HL-60 (cell line): Measurements from ENCODE around the gene SERPINA4.

Experiments
- DNase-seq, 2 experiments: peaks; one replicate each; pipeline ENCODE4 v3.0.0-alpha.2; 2010 to 2020; ENCODE audit warnings: low read depth in 1 of 2, low spot score in 1 of 2
- H3K27ac ChIP-seq: fragments of 250-450 bp; sonication (Bioruptor Pico); replicated peaks from 2 replicates; pipeline ENCODE4 v1.5.1; 2020; ENCODE audit warnings: mild to moderate bottlenecking, moderate library complexity
- H3K27me3 ChIP-seq: fragments of 250-450 bp; sonication (Bioruptor Pico); 2 replicates; pipeline ENCODE4 v1.5.1; 2021; ENCODE audit warnings: mild to moderate bottlenecking, moderate library complexity; ENCODE audit not compliant: insufficient read depth, poor library complexity, severe bottlenecking
- H3K4me3 ChIP-seq: replicated peaks from 2 replicates; pipeline ENCODE4 v1.5.1; 2011; ENCODE audit warnings: mild to moderate bottlenecking, control low read depth, low read length; ENCODE audit not compliant: insufficient read depth
- CTCF ChIP-seq: IDR thresholded peaks from one replicate; pipeline ENCODE4 v1.5.1; 2011; ENCODE audit warnings: low read length, control low read depth, inconsistent platforms; ENCODE audit not compliant: insufficient read depth
- GABPA ChIP-seq: IDR thresholded peaks from 2 replicates; pipeline ENCODE4 v1.6.1; 2012; ENCODE audit warnings: low read depth
- POLR2AphosphoS5 ChIP-seq: IDR thresholded peaks from 2 replicates; pipeline ENCODE4 v1.6.1; 2012; ENCODE audit warnings: low read depth
- REST ChIP-seq: IDR thresholded peaks from 2 replicates; pipeline ENCODE4 v1.6.1; 2012; ENCODE audit warnings: low read depth; ENCODE audit not compliant: insufficient replicate concordance
- SPI1 ChIP-seq: IDR thresholded peaks from 2 replicates; pipeline ENCODE4 v1.6.1; 2012; ENCODE audit warnings: low read depth, mild to moderate bottlenecking, borderline replicate concordance

Gene SERPINA4

GRCh38 chr14:94598506-94598815, 37.2 kb downstream of the SERPINA4 start:
- H3K4me3 ChIP-seq, result no peak overlapping the region
- TF ChIP-seq POLR2AphosphoS5 (no peak), REST (no peak), GABPA (no peak), CTCF (no peak), SPI1 (no peak)
- H3K27ac ChIP-seq, result no peak overlapping the region
- no peaks in the 10 kb centered on the region for H3K27me3 ChIP-seq
- DNase-seq, result no peak

- H3K27ac ChIP-seq, result no peak overlapping the region
- no peak overlapping the region for H3K4me3 ChIP-seq
- no peak for DNase-seq
- H3K27me3 ChIP-seq, result no peaks in the 10 kb centered on the region
- TF ChIP-seq CTCF (no peak), GABPA (no peak), SPI1 (no peak), POLR2AphosphoS5 (no peak), REST (no peak)
These were observed 37.8 kb downstream of the SERPINA4 start for GRCh38 chr14:94598816-94599655.

GRCh38 chr14:94599656-94600004, 38.4 kb downstream of the SERPINA4 start:
- no peak for DNase-seq
- TF ChIP-seq POLR2AphosphoS5 (no peak), GABPA (no peak), SPI1 (no peak), CTCF (no peak), REST (no peak)
- Histone ChIP-seq H3K27me3 (no peaks in the 10 kb centered on the region), H3K27ac (no peak overlapping the region), H3K4me3 (no peak overlapping the region)
